OCI-LY1 (cell line): ENCODE results near the gene LYPD6.

ENCODE experiments used
- H2AFZ ChIP-seq: fragments of 200-600 bp; sonication (generic), shearing (Covaris generic); 2 replicates; pipeline ENCODE4 v1.6.0; 2014; ENCODE audit warnings: antibody characterized with exemption, mild to moderate bottlenecking, low read length
- H3F3A ChIP-seq: fragments of 200-600 bp; sonication (generic), shearing (Covaris generic); 2 replicates; pipeline ENCODE4 v1.6.0; 2014; ENCODE audit warnings: mild to moderate bottlenecking, antibody characterized with exemption, low read length, moderate library complexity; ENCODE audit not compliant: insufficient read depth
- H3K27ac ChIP-seq: fragments of 200-600 bp; sonication (generic); 2 replicates; pipeline ENCODE4 v1.5.1; 2014; ENCODE audit warnings: low read length, mixed run types, mild to moderate bottlenecking, low read depth; ENCODE audit not compliant: poor library complexity, severe bottlenecking
- H3K27me3 ChIP-seq: fragments of 200-600 bp; sonication (generic); 2 replicates; pipeline ENCODE4 v1.6.0; 2014; ENCODE audit warnings: antibody characterized with exemption, mild to moderate bottlenecking, low read length, moderate library complexity; ENCODE audit not compliant: insufficient read depth
- H3K36me3 ChIP-seq: fragments of 200-600 bp; sonication (generic); 2 replicates; pipeline ENCODE4 v1.6.1; 2014; ENCODE audit warnings: mild to moderate bottlenecking, antibody characterized with exemption, low read length, moderate library complexity, mixed read lengths; ENCODE audit not compliant: insufficient read depth
- H3K4me1 ChIP-seq: fragments of 200-600 bp; sonication (generic); 2 replicates; pipeline ENCODE4 v1.5.1; 2014; ENCODE audit warnings: mild to moderate bottlenecking, low read length, moderate library complexity; ENCODE audit not compliant: insufficient read depth, severe bottlenecking
- H3K4me2 ChIP-seq: fragments of 200-600 bp; sonication (generic), shearing (Covaris generic); 2 replicates; pipeline ENCODE4 v1.6.1; 2014; ENCODE audit warnings: low read length
- H3K4me3 ChIP-seq: fragments of 200-600 bp; sonication (generic); 2 replicates; pipeline ENCODE4 v1.5.1; 2014; ENCODE audit warnings: low read length, low read depth, mild to moderate bottlenecking, mixed read lengths; ENCODE audit not compliant: poor library complexity, severe bottlenecking
- H3K79me2 ChIP-seq: fragments of 200-600 bp; shearing (Covaris generic); 2 replicates; pipeline ENCODE4 v1.6.1; 2016; ENCODE audit warnings: mixed run types, low read length, mixed read lengths; ENCODE audit not compliant: insufficient read depth
- H3K9ac ChIP-seq: fragments of 200-600 bp; sonication (generic), shearing (Covaris generic); 2 replicates; pipeline ENCODE4 v1.6.1; 2014; ENCODE audit warnings: mild to moderate bottlenecking, low read length, mixed read lengths
- H3K9me2 ChIP-seq: fragments of 200-600 bp; sonication (generic), shearing (Covaris generic); 2 replicates; pipeline ENCODE4 v1.6.1; 2014; ENCODE audit warnings: low read depth, mild to moderate bottlenecking, low read length, mixed read lengths
- H3K9me3 ChIP-seq: fragments of 200-600 bp; shearing (Covaris generic); 2 replicates; pipeline ENCODE4 v1.6.1; 2014; ENCODE audit warnings: low read length, mixed read lengths
- H4K20me1 ChIP-seq: fragments of 200-600 bp; sonication (generic), shearing (Covaris generic); 2 replicates; pipeline ENCODE4 v1.6.0; 2016; ENCODE audit warnings: mild to moderate bottlenecking, low read length; ENCODE audit not compliant: insufficient read depth
- CTCF ChIP-seq: fragments of 200-600 bp; sonication (generic), shearing (Covaris generic); IDR thresholded peaks from 2 replicates; pipeline ENCODE4 v1.5.1; 2017; ENCODE audit warnings: mild to moderate bottlenecking, antibody characterized with exemption, low read length, moderate library complexity, mixed read lengths
- EZH2 ChIP-seq: fragments of 200-600 bp; sonication (generic), shearing (Covaris generic); IDR thresholded peaks from 2 replicates; pipeline ENCODE4 v1.8.0; 2017; ENCODE audit warnings: borderline replicate concordance, mixed run types, mild to moderate bottlenecking, antibody characterized with exemption, low read length, moderate library complexity, mixed read lengths

LYPD6 gene

GRCh38 chr2:149291881-149292280 lies 38.5 kb upstream of the LYPD6 start:
- H3K4me3 ChIP-seq, result no peak overlapping the region
- H3K4me2 ChIP-seq, result no peak overlapping the region

GRCh38 chr2:149296031-149296430 lies 34.4 kb upstream of the LYPD6 start:
- no peaks in the 10 kb centered on the region for H3K79me2 ChIP-seq
- H3K9ac ChIP-seq, result no peak overlapping the region
- no peak overlapping the region for H3K27ac ChIP-seq
- no peaks in the 10 kb centered on the region for H3K4me1 ChIP-seq
- no peak for TF ChIP-seq CTCF
- no peak for TF ChIP-seq EZH2
- no peak overlapping the region for H3K4me2 ChIP-seq
- no peaks in the 10 kb centered on the region for H3F3A ChIP-seq
- no peaks in the 10 kb centered on the region for H3K9me2 ChIP-seq
- no peak overlapping the region for H2AFZ ChIP-seq
- H4K20me1 ChIP-seq, result no peaks in the 10 kb centered on the region
- H3K4me3 ChIP-seq, result no peak overlapping the region
- H3K9me3 ChIP-seq, result no peaks in the 10 kb centered on the region
- H3K36me3 ChIP-seq, result no peaks in the 10 kb centered on the region
- no peaks in the 10 kb centered on the region for H3K27me3 ChIP-seq

More at GRCh38 chr2:149291881-149292280, 38.5 kb upstream of the LYPD6 start:
- H3K27me3 ChIP-seq, result no peaks in the 10 kb centered on the region
- no peak overlapping the region for H3K9ac ChIP-seq
- TF ChIP-seq CTCF (no peak), EZH2 (no peak)
- no peaks in the 10 kb centered on the region for H3F3A ChIP-seq
- no peaks in the 10 kb centered on the region for H3K9me3 ChIP-seq
- no peaks in the 10 kb centered on the region for H4K20me1 ChIP-seq
- no peaks in the 10 kb centered on the region for H3K79me2 ChIP-seq
- no peaks in the 10 kb centered on the region for H3K36me3 ChIP-seq
- H3K27ac ChIP-seq, result no peak overlapping the region
- no peaks in the 10 kb centered on the region for H3K9me2 ChIP-seq
- H3K4me1 ChIP-seq, result no peaks in the 10 kb centered on the region
- no peak overlapping the region for H2AFZ ChIP-seq

GRCh38 chr2:149307014-149307413 lies 23.4 kb upstream of the LYPD6 start:
- Histone ChIP-seq H3K27ac (no peak overlapping the region), H3K27me3 (no peaks in the 10 kb centered on the region), H3F3A (no peaks in the 10 kb centered on the region), H3K9ac (no peak overlapping the region), H3K36me3 (no peaks in the 10 kb centered on the region), H3K4me1 (no peaks in the 10 kb centered on the region), H3K79me2 (no peaks in the 10 kb centered on the region), H3K9me3 (no peaks in the 10 kb centered on the region), H3K9me2 (no peaks in the 10 kb centered on the region), H4K20me1 (no peaks in the 10 kb centered on the region), H3K4me3 (no peak overlapping the region), H3K4me2 (no peak overlapping the region), H2AFZ (no peak overlapping the region)
- no peak for TF ChIP-seq EZH2
- no peak for TF ChIP-seq CTCF
